K562 (cell line): ENCODE results near the gene ELMO1. TPM values are rescaled to one million over a fixed set of nuclear protein-coding genes. Genes with fewer than 3 reads are reported as not detected.

Experiments
- ATAC-seq: fragments of 200-7000 bp; cut with Tn5 transposase; 3 replicates; pipeline ENCODE4 v1.9.1; 2020; ENCODE audit warnings: moderate library complexity
- BruUV-seq: library from RNA; stranded (reverse); fragments of 400-500 nt; replicated peaks from 2 replicates; lab custom pipeline; 2021; lab: Mats Ljungman, UMichigan
- CTCF ChIA-PET: fragments of 300-600 bp; formaldehyde crosslinking; extraction: SDS; loops from one replicate; lab custom pipeline; 2021; ENCODE audit warnings: low intra/inter-chr PET ratio; lab: Yijun Ruan, JAX
- POLR2A ChIA-PET: fragments of 300-600, 350-650 bp; sonication (Branson Sonifier 250); formaldehyde crosslinking; extraction: SDS; loops from one replicate; lab custom pipeline; 2021; ENCODE audit warnings: antibody characterized with exemption, inconsistent platforms; lab: Yijun Ruan, JAX
- DNase-seq, 4 experiments: peaks; one replicate each; pipeline versions ENCODE4 v3.0.0 to v3.0.0-alpha.2; 2011 to 2018; ENCODE audit warnings: low spot score in 3 of 4, mixed read lengths in 3 of 4; ENCODE audit errors: extremely low read depth in 1 of 4
- FAIRE-seq: peaks from 2 replicates; lab custom pipeline; 2011; peaks lifted over from hg19 to GRCh38; lab: Jason Lieb, UNC
- H2AFZ ChIP-seq: 2 replicates; pipeline ENCODE4 v1.6.0; 2011; ENCODE audit warnings: low read depth, low read length, control low read depth, inconsistent platforms
- H3K27ac ChIP-seq: fragments of 200-600 bp; 3 replicates; pipeline ENCODE4 v1.8.0; 2011; ENCODE audit warnings: low read depth, mild to moderate bottlenecking, control low read depth, inconsistent platforms, low read length, moderate library complexity, mixed read lengths; ENCODE audit errors: extremely low read depth
- H3K27me3 ChIP-seq, 2 experiments: fragments of 300-600 bp in 1 of 2; 2 replicates in 1 of 2; 3 replicates in 1 of 2; pipeline versions ENCODE4 v1.6.0 to v1.8.0; 2011; ENCODE audit warnings: inconsistent platforms in 2 of 2, low read length in 2 of 2, mild to moderate bottlenecking in 1 of 2, mixed read lengths in 1 of 2, moderate library complexity in 1 of 2; ENCODE audit not compliant: control insufficient read depth in 2 of 2, insufficient read depth in 2 of 2
- H3K36me3 ChIP-seq: fragments of 300-600 bp; 3 replicates; pipeline ENCODE4 v1.8.0; 2011; ENCODE audit warnings: mild to moderate bottlenecking, low read length, inconsistent platforms; ENCODE audit not compliant: control insufficient read depth, insufficient read depth
- H3K4me1 ChIP-seq, 2 experiments: fragments of 200-600 bp in 1 of 2; replicated peaks in 1 of 2; 2 replicates in 1 of 2; 3 replicates in 1 of 2; pipeline versions ENCODE4 v1.5.1 to v1.8.0; 2011; ENCODE audit warnings: inconsistent platforms in 2 of 2, low read length in 2 of 2, mild to moderate bottlenecking in 1 of 2, mixed read lengths in 1 of 2, moderate library complexity in 1 of 2; ENCODE audit not compliant: control insufficient read depth in 2 of 2, insufficient read depth in 2 of 2
- H3K4me2 ChIP-seq: 2 replicates; pipeline ENCODE4 v1.6.1; 2011; ENCODE audit warnings: low read length, control low read depth, inconsistent platforms, mixed read lengths; ENCODE audit not compliant: insufficient read depth
- H3K4me3 ChIP-seq: fragments of 200-600 bp; sonication (generic), shearing (Covaris generic); 2 replicates; pipeline ENCODE4 v1.5.1; 2016; ENCODE audit warnings: control low read depth, inconsistent platforms
- H3K79me2 ChIP-seq: fragments of 200-600 bp; 3 replicates; pipeline ENCODE4 v1.8.0; 2011; ENCODE audit warnings: low read length, inconsistent platforms; ENCODE audit not compliant: control insufficient read depth, insufficient read depth
- H3K9ac ChIP-seq, 2 experiments: 2 replicates each; pipeline versions ENCODE4 v1.6.0 to v1.6.1; 2011; ENCODE audit warnings: low read depth in 2 of 2, low read length in 2 of 2, control low read depth in 1 of 2, inconsistent platforms in 1 of 2, mild to moderate bottlenecking in 1 of 2, mixed read lengths in 1 of 2; ENCODE audit not compliant: insufficient read depth in 1 of 2
- H3K9me1 ChIP-seq: one replicate; pipeline ENCODE4 v1.6.0; 2011; ENCODE audit warnings: inconsistent platforms, mild to moderate bottlenecking, low read length, moderate library complexity; ENCODE audit not compliant: control insufficient read depth, insufficient read depth
- H3K9me3 ChIP-seq: replicated peaks from 2 replicates; pipeline ENCODE4 v1.5.1; 2011; ENCODE audit warnings: low read depth, low read length, inconsistent platforms; ENCODE audit not compliant: control insufficient read depth, insufficient read depth
- H4K20me1 ChIP-seq: replicated peaks from 2 replicates; pipeline ENCODE4 v1.6.1; 2011; ENCODE audit warnings: low read length, inconsistent platforms, mixed read lengths; ENCODE audit not compliant: control insufficient read depth, insufficient read depth
- ARID4B ChIP-seq: sonication (generic); formaldehyde crosslinking; IDR thresholded peaks from 2 replicates; pipeline ENCODE4 v1.8.0; 2022; ENCODE audit warnings: mild to moderate bottlenecking, missing genetic modification reagents
- KAT7 ChIP-seq: sonication (generic); formaldehyde crosslinking; IDR thresholded peaks from 2 replicates; pipeline ENCODE4 v1.8.0; 2022; ENCODE audit warnings: missing genetic modification reagents, mild to moderate bottlenecking, borderline replicate concordance
- MXD1 ChIP-seq: fragments of 250-450 bp; sonication (Bioruptor Pico); IDR thresholded peaks from 2 replicates; pipeline ENCODE4 v1.8.0; 2021; ENCODE audit warnings: borderline replicate concordance, mild to moderate bottlenecking, moderate library complexity; ENCODE audit not compliant: poor library complexity, severe bottlenecking
- PHF20 ChIP-seq: fragments of 450-650 bp; IDR thresholded peaks from 2 replicates; pipeline ENCODE4 v1.6.1; 2018; ENCODE audit not compliant: partially characterized antibody
- PRDM10 ChIP-seq: fragments of 450-650 bp; IDR thresholded peaks from 2 replicates; pipeline ENCODE4 v1.6.1; 2018; ENCODE audit not compliant: partially characterized antibody
- RUNX1 ChIP-seq: sonication (generic); IDR thresholded peaks from 2 replicates; pipeline ENCODE4 v1.6.1; 2016; ENCODE audit warnings: antibody characterized with exemption, low read depth
- SFPQ ChIP-seq: fragments of 200-400 bp; formaldehyde crosslinking; IDR thresholded peaks from 2 replicates; pipeline ENCODE4 v1.6.1; 2017; ENCODE audit warnings: mild to moderate bottlenecking, low read depth, low read length, moderate library complexity
- U2AF1 ChIP-seq: fragments of 200-400 bp; formaldehyde crosslinking; optimal IDR thresholded peaks from 2 replicates; pipeline ENCODE3; 2017; ENCODE audit warnings: mild to moderate bottlenecking, low read depth, low read length, moderate library complexity
- ZNF668 ChIP-seq: fragments of 250-450 bp; sonication (Bioruptor Pico); IDR thresholded peaks from 2 replicates; pipeline ENCODE4 v1.8.0; 2022; ENCODE audit warnings: mild to moderate bottlenecking, inconsistent platforms
- in situ Hi-C: fragments of 300-500 bp; cut with MboI; formaldehyde crosslinking; loops from 4 replicates; pipeline ENCODE4 v1.15.0; 2018; ENCODE audit warnings: inconsistent platforms, mixed read lengths
- intact Hi-C: fragments of 100-400 bp; cut with micrococcal nuclease; formaldehyde crosslinking; loops from 2 replicates; pipeline ENCODE4 v1.14.2; 2022
- polyA plus RNA-seq, 8 experiments: library from polyadenylated mRNA; depleted of rRNA in 4 of 8; stranded (reverse) in 5 of 8; unstranded in 3 of 8; fragments of >200 nt; fragmentation: Nextera tagmentation in 2 of 8; fragmentation: Illumina TruSeq in 1 of 8; extraction: Ambion mirVana in 2 of 8; extraction: Trizol in 1 of 8; gene quantifications; 2 replicates each; pipeline versions ENCODE4 v1.2.1 to v1.2.3, GENCODE V29; 2011 to 2014; ENCODE audit warnings: inconsistent platforms in 1 of 8, missing spikeins in 1 of 8
- total RNA-seq, 7 experiments: library from RNA; depleted of rRNA in 6 of 7; stranded (reverse); fragments of >200 nt in 6 of 7; fragmentation: Illumina TruSeq in 2 of 7; extraction: Trizol in 2 of 7; gene quantifications; 2 replicates each; pipeline versions ENCODE4 v1.2.1 to v1.2.3, GENCODE V29; 2011 to 2021; ENCODE audit warnings: low replicate concordance in 1 of 7

Gene ELMO1
- total and polyA plus RNA-seq, 9 of the 15 experiments (the other 6 are each of a cell fraction or from before 2014, with no cell fraction given): 0.36 to 7.2 (median 3.6) TPM

- TF ChIP-seq PRDM10: no peak
- TF ChIP-seq KAT7: no peak
- no peak for TF ChIP-seq ZNF668 (CRISPR knock-in tag)
- no peak for TF ChIP-seq U2AF1
Measured at GRCh38 chr7:37255327-37255944, 193.2 kb downstream of the ELMO1 start (continued).

GRCh38 chr7:37251222-37251621 is 197.4 kb downstream of the ELMO1 start:
- no peaks in the 10 kb centered on the region for H4K20me1 ChIP-seq
- intact Hi-C loops: no loop called here
- no peak overlapping the region for H2AFZ ChIP-seq
- no peak overlapping the region for H3K9ac ChIP-seq
- H3K9me3 ChIP-seq: no peaks in the 10 kb centered on the region
- ATAC-seq: no peak
- TF ChIP-seq MXD1: no peak
- no peak for TF ChIP-seq PHF20
- TF ChIP-seq ARID4B (CRISPR knock-in tag): no peak
- TF ChIP-seq RUNX1: no peak
- TF ChIP-seq SFPQ: no peak
- DNase-seq: no peak
- no peak overlapping the region for H3K4me3 ChIP-seq
- ChIA-PET POLR2A (no interaction called here), CTCF (no interaction called here)
- no peaks in the 10 kb centered on the region for H3K27me3 ChIP-seq
- FAIRE-seq: no peak
- H3K4me2 ChIP-seq: no peak overlapping the region
- H3K79me2 ChIP-seq: no peaks in the 10 kb centered on the region
- H3K9me1 ChIP-seq: no peaks in the 10 kb centered on the region
- in situ Hi-C loops: no loop called here
- no peaks in the 10 kb centered on the region for H3K4me1 ChIP-seq
- no TSS peak for BruUV-seq
- no peak overlapping the region for H3K27ac ChIP-seq
- no peaks in the 10 kb centered on the region for H3K36me3 ChIP-seq
